Brain microvascular endothelial cell (primary cell): ENCODE results near the gene SLC27A5.

Source experiments
- DNase-seq: peaks from one replicate; pipeline ENCODE4 v3.0.0-alpha.2; 2020
- H3K27ac ChIP-seq: fragments of 250-450 bp; sonication (Bioruptor Pico); 2 replicates; pipeline ENCODE4 v1.5.1; 2020; ENCODE audit warnings: mild to moderate bottlenecking, moderate library complexity
- H3K27me3 ChIP-seq: fragments of 250-450 bp; sonication (Bioruptor Pico); replicated peaks from 2 replicates; pipeline ENCODE4 v1.5.1; 2020; ENCODE audit warnings: mild to moderate bottlenecking
- H3K36me3 ChIP-seq: fragments of 250-450 bp; sonication (Bioruptor Pico); replicated peaks from 2 replicates; pipeline ENCODE4 v1.5.1; 2020; ENCODE audit warnings: mild to moderate bottlenecking
- H3K4me3 ChIP-seq: 2 replicates; pipeline ENCODE4 v1.5.1; 2011; ENCODE audit warnings: low read depth, mild to moderate bottlenecking, control low read depth, low read length, moderate library complexity
- in situ Hi-C: cut with HindIII; loops from 2 replicates; pipeline ENCODE4 v1.10.0; 2017; ENCODE audit warnings: low sequenced_read_pairs, low pct_ligation_motif_present
- TF ChIP-seq, protein P1 (sequence below): IDR thresholded peaks from 2 replicates; pipeline ENCODE4 v1.5.1; 2011; ENCODE audit warnings: low read depth, mild to moderate bottlenecking, moderate library complexity, low read length, control low read depth, inconsistent platforms; ENCODE audit errors: missing control alignments

The SLC27A5 gene

DNA sequence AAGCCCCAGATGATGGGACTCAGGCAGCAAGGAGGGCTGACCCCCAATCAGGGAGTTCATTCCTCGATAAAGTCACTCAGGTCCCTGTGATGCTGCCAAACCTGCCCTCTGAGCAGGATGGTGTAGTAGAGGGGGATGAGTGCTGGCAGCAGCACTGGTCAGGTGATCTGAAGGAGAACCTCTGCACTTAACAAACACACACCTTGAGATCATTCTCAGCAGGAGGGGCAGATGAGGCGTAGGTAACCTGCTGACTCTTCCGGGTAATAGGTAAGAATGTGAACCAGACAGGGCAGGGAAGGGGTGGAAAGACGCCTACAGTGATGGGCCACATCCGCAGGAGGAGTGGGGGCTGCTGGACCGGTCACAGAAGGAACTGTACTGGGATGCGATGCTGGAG lies 32.5 kb downstream of the SLC27A5 start:
- no peaks in the 10 kb centered on the region for H3K36me3 ChIP-seq
- H3K4me3 ChIP-seq: no peak overlapping the region
- no peaks in the 10 kb centered on the region for H3K27me3 ChIP-seq
- in situ Hi-C loops: no loop called here
- TF ChIP-seq, protein P1, sequence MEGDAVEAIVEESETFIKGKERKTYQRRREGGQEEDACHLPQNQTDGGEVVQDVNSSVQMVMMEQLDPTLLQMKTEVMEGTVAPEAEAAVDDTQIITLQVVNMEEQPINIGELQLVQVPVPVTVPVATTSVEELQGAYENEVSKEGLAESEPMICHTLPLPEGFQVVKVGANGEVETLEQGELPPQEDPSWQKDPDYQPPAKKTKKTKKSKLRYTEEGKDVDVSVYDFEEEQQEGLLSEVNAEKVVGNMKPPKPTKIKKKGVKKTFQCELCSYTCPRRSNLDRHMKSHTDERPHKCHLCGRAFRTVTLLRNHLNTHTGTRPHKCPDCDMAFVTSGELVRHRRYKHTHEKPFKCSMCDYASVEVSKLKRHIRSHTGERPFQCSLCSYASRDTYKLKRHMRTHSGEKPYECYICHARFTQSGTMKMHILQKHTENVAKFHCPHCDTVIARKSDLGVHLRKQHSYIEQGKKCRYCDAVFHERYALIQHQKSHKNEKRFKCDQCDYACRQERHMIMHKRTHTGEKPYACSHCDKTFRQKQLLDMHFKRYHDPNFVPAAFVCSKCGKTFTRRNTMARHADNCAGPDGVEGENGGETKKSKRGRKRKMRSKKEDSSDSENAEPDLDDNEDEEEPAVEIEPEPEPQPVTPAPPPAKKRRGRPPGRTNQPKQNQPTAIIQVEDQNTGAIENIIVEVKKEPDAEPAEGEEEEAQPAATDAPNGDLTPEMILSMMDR: no peak
- H3K27ac ChIP-seq: no peak overlapping the region
- DNase-seq: no peak

DNA sequence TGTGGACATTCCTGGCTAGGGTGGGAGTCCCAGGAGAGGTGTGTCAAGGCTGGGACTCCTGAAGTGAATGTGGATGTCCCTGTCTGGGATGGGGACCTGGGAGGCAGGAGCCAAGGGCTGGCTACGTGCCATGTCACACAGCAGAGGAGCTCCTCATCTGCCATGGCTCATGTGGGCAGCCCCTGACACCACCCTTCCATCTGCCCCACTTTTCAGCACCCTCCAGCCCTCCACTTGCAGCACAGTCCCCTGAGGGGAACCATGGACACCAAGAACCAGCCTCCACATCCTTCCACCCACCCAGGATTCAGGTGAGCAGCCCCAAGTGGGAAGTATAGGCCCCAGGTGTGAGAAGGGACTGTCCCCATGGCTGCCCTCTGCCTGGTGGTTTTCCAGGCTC lies 33.9 kb downstream of the SLC27A5 start:
- Histone ChIP-seq H3K4me3 (no peak overlapping the region), H3K27ac (no peak overlapping the region), H3K27me3 (no peaks in the 10 kb centered on the region), H3K36me3 (peaks cover 2% of the 10 kb centered on the region)
- TF ChIP-seq, protein P1: no peak
- DNase-seq: no peak
- in situ Hi-C loops: no loop called here

DNA sequence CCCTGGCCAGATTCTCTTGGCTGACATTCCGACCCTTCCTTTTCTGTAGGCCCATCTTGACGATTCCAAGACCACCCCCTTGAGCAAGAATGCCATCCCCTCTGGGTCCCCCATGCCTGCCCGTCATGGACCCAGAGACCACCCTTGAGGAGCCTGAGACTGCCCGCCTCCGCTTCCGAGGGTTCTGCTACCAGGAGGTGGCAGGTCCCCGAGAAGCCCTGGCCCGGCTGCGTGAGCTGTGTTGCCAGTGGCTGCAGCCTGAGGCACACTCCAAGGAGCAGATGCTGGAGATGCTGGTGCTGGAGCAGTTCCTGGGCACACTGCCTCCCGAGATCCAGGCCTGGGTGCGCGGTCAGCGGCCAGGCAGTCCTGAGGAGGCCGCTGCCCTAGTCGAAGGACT lies 34.7 kb downstream of the SLC27A5 start:
- TF ChIP-seq, protein P1: no peak
- Histone ChIP-seq H3K36me3 (peaks cover 10% of the 10 kb centered on the region), H3K27ac (no peak overlapping the region), H3K27me3 (no peaks in the 10 kb centered on the region), H3K4me3 (no peak overlapping the region)
- no peak for DNase-seq
- in situ Hi-C loops: no loop called here

DNA sequence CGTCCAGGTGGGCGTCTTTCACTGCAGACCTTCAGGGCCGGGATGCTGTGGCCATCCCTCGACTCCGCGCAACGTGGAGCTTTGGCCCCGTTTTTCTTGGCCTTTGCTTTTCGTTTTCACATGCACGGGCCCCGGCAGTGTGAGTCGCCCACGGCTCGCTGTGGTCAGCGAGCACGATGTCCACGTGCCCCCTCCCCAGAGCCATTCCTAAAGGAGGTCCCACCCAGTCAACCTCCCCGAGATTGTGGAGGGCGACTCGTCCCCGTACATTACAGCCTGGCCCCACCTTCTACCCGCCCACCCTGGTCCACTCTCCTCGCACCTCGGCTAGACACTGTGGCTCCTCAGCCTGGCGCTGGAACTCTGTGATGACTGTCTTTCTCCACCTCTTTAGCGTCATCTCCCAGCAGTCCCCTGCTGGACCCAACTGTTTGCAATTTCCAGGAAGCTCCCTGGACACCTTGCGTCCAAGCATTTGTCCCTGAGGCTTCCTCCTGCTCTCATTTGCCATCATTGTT lies 35.2 kb downstream of the SLC27A5 start:
- no peak for DNase-seq
- H3K27ac ChIP-seq: peak overlapping the region; percentile 90
- peak overlapping the region; percentile 67 for H3K4me3 ChIP-seq
- peaks cover 14% of the 10 kb centered on the region for H3K36me3 ChIP-seq
- TF ChIP-seq, protein P1: no peak
- in situ Hi-C loops: no loop called here
- H3K27me3 ChIP-seq: no peaks in the 10 kb centered on the region

DNA sequence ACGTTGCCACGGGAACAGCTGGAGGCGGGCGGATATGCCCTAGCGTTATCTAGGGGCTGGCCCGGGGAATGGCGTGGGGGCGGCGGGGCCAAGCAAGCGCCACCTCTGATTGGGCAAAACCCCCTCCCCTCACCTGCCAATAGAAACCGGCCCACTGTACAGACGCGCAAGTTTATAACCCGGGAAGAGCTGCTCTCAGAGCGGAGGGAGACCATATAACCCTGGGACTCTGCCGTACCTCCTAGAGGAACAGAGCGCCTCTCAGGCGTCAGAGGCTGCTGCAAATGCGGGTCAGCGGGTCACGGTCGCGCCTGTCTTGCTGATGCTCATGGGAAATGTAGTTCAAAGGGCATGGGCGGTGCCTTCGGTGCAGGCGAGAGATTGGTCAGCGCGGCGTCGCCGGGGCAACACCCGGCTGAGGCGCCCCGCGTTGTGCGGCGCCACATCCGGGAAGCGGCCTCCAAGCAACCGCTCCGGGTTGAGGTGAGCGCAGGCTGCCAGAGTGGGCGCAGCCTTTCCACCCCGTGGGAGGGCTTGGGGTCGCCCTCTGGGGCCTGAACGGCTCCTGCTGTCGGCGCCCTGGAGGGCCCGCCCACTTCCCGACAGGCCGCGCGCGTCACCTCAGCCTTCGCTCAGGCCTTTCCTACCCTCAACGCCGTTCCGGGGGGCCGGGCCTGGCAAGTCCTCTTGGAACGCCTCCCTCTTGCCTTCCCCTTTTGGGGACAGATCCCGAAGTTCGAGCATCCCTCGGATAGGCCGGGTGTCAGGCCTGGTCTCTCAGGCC lies 35.9 kb downstream of the SLC27A5 start, which contains the start of gene ZNF446:
ZNF446 (plus strand) TSS at position 639 of the 784 bp plus-strand sequence. CDS start 867 bp downstream, outside the sequence.
- peak; percentile 97 for DNase-seq
- H3K4me3 ChIP-seq: peak within 1 kb of the TSS; percentile 67
- in situ Hi-C loops: no loop called here
- H3K36me3 ChIP-seq: peaks cover 14% of the 10 kb centered on the region
- H3K27ac ChIP-seq: peak within 1 kb of the TSS; percentile 90
- H3K27me3 ChIP-seq: no peaks in the 10 kb centered on the region
- TF ChIP-seq, protein P1: no peak
